ENCODE measurements around the gene KRT28. TPM values are rescaled to one million over a fixed set of nuclear protein-coding genes. Genes with fewer than 3 reads are reported as not detected.

KRT28 gene
- total and polyA plus RNA-seq, 2 experiments from 2014 or later, result not detected

- no peak overlapping the region for H3K27ac ChIP-seq (ENCODE audit: low read depth)
- TF ChIP-seq CTCF (conservative IDR thresholded peaks at IDR 0.05; ENCODE audit: low read depth in 2 of 2), result no peak
- no peak for TF ChIP-seq ETS1 (IDR thresholded peaks at IDR 0.05)
- TF ChIP-seq EZH2phosphoT487 (IDR thresholded peaks at IDR 0.05; ENCODE audit: unreplicated experiment), result no peak
- no peak for TF ChIP-seq EZH2 (IDR thresholded peaks at IDR 0.05; ENCODE audit: low read depth, unreplicated experiment)
- no peak for TF ChIP-seq ZNF114 (CRISPR knock-in tag; IDR thresholded peaks at IDR 0.05)
- TF ChIP-seq CREB1 (CRISPR knock-in tag; IDR thresholded peaks at IDR 0.05; ENCODE audit: low read depth), result no peak
- TF ChIP-seq REST (IDR thresholded peaks at IDR 0.05; ENCODE audit: unreplicated experiment), result no peak
- TF ChIP-seq NANOG (IDR thresholded peaks at IDR 0.05; ENCODE audit: borderline replicate concordance), result no peak
- TF ChIP-seq ZNF462 (CRISPR knock-in tag; IDR thresholded peaks at IDR 0.05), result no peak
- TF ChIP-seq JUNB (IDR thresholded peaks at IDR 0.05; ENCODE audit: unreplicated experiment), result no peak
- TF ChIP-seq STAT1 (IDR thresholded peaks at IDR 0.05; ENCODE audit: unreplicated experiment), result no peak
- no peak for TF ChIP-seq POLR2AphosphoS5 (IDR thresholded peaks at IDR 0.05; ENCODE audit: low read depth)
- TF ChIP-seq ZNF331 (CRISPR knock-in tag; IDR thresholded peaks at IDR 0.05; ENCODE audit: low read depth), result no peak
- H3K4me3 Mint-ChIP-seq, result no peak overlapping the region
These were observed 30.5 kb upstream of the KRT28 start for GRCh38 chr17:40830085-40830776.

More at GRCh38 chr17:40830085-40830776, 30.5 kb upstream of the KRT28 start:
- no peak for ATAC-seq
- no peaks in the 10 kb centered on the region for H3K79me2 ChIP-seq (replicated peaks; ENCODE audit: insufficient read depth)
- peaks cover 6% of the 10 kb centered on the region for H3K4me1 Mint-ChIP-seq
- H4K20me1 ChIP-seq (replicated peaks; ENCODE audit: insufficient read depth), result peaks cover 30% of the 10 kb centered on the region
- no peak overlapping the region for H3K4me3 ChIP-seq
- DNase-seq (ENCODE audit: low spot score), result no peak
- H3K9me2 ChIP-seq (ENCODE audit: insufficient read depth), result no peaks in the 10 kb centered on the region
- H3K27me3 ChIP-seq (ENCODE audit: insufficient read depth), result peaks cover 98% of the 10 kb centered on the region
- no peaks in the 10 kb centered on the region for H3F3A ChIP-seq (replicated peaks; ENCODE audit: low read depth)
- no peak overlapping the region for H3K27ac Mint-ChIP-seq
- H3K36me3 Mint-ChIP-seq (ENCODE audit: low read depth), result peaks cover 5% of the 10 kb centered on the region; the same call in 2 of the 3 replicates
- no peak overlapping the region for H3K4me2 ChIP-seq
- H3K4me1 ChIP-seq (ENCODE audit: insufficient read depth), result peaks cover 6% of the 10 kb centered on the region; the same call in 1 of the 2 replicates
- peaks cover 28% of the 10 kb centered on the region for H3K27me3 Mint-ChIP-seq (ENCODE audit: insufficient read depth, low read depth, poor library complexity)
- H3K9me3 Mint-ChIP-seq, result no peaks in the 10 kb centered on the region
- H2AFZ ChIP-seq, result no peak overlapping the region
- H3K36me3 ChIP-seq (ENCODE audit: insufficient read depth), result no peaks in the 10 kb centered on the region; the same call in 1 of the 2 replicates

Measured in GM23338 (cell line).